Fibroblast of lung (primary cell): ENCODE measurements around the gene ZC3HAV1L. TPM values are rescaled to one million over a fixed set of nuclear protein-coding genes. Genes with fewer than 3 reads are reported as not detected.

Experiments used
- DNase-seq, 2 donors: peaks; one replicate each; pipeline versions ENCODE4 v3.0.0 to v3.0.0-alpha.2; 2010; ENCODE audit warnings: low read depth in 2 of 2
- H2AFZ ChIP-seq: 2 replicates; pipeline ENCODE4 v1.5.1; 2012; ENCODE audit warnings: low read length, control low read depth, inconsistent platforms
- H3K27ac ChIP-seq: 2 replicates; pipeline ENCODE4 v1.5.1; 2011; ENCODE audit warnings: low read length, control low read depth; ENCODE audit not compliant: insufficient read depth
- H3K27me3 ChIP-seq: 2 replicates; pipeline ENCODE4 v1.5.1; 2011; ENCODE audit warnings: mild to moderate bottlenecking, low read length; ENCODE audit not compliant: control insufficient read depth, insufficient read depth
- H3K36me3 ChIP-seq: 2 replicates; pipeline ENCODE4 v1.5.1; 2011; ENCODE audit warnings: low read length; ENCODE audit not compliant: control insufficient read depth, insufficient read depth
- H3K4me1 ChIP-seq: 2 replicates; pipeline ENCODE4 v1.5.1; 2011; ENCODE audit warnings: low read length; ENCODE audit not compliant: control insufficient read depth, insufficient read depth; ENCODE audit errors: extremely low read depth
- H3K4me2 ChIP-seq: 2 replicates; pipeline ENCODE4 v1.5.1; 2011; ENCODE audit warnings: low read length, control low read depth; ENCODE audit not compliant: insufficient read depth; ENCODE audit errors: extremely low read depth
- H3K4me3 ChIP-seq, 4 experiments: fragments of 200-600 bp in 1 of 4; sonication (generic) in 1 of 4; replicated peaks in 1 of 4; 2 replicates each; pipeline ENCODE4 v1.5.1; 2011 to 2016; ENCODE audit warnings: low read length in 4 of 4, low read depth in 3 of 4, mild to moderate bottlenecking in 3 of 4, control low read depth in 2 of 4, inconsistent platforms in 1 of 4, mixed read lengths in 1 of 4; ENCODE audit not compliant: insufficient read depth in 1 of 4; ENCODE audit errors: control extremely low read depth in 1 of 4
- H3K79me2 ChIP-seq: 2 replicates; pipeline ENCODE4 v1.5.1; 2012; ENCODE audit warnings: mild to moderate bottlenecking, low read length, inconsistent platforms; ENCODE audit not compliant: control insufficient read depth, insufficient read depth
- H3K9ac ChIP-seq: 2 replicates; pipeline ENCODE4 v1.5.1; 2011; ENCODE audit warnings: mild to moderate bottlenecking, low read length, control low read depth; ENCODE audit not compliant: insufficient read depth
- H3K9me3 ChIP-seq: 2 replicates; pipeline ENCODE4 v1.5.1; 2012; ENCODE audit warnings: low read depth, low read length; ENCODE audit not compliant: control insufficient read depth, insufficient read depth
- H4K20me1 ChIP-seq: 2 replicates; pipeline ENCODE4 v1.5.1; 2011; ENCODE audit warnings: low read length; ENCODE audit not compliant: control insufficient read depth, insufficient read depth; ENCODE audit errors: extremely low read depth
- CTCF ChIP-seq, 2 donors: IDR thresholded peaks in 1 of 2; conservative IDR thresholded peaks in 1 of 2; 1 replicate in 1 of 2; 2 replicates in 1 of 2; pipeline ENCODE4 v1.5.1; 2011 to 2012; ENCODE audit warnings: low read length in 2 of 2, control low read depth in 1 of 2, inconsistent platforms in 1 of 2, low read depth in 1 of 2, mild to moderate bottlenecking in 1 of 2
- EZH2 ChIP-seq: IDR thresholded peaks from 2 replicates; pipeline ENCODE4 v1.5.1; 2012; ENCODE audit warnings: low read length, control low read depth, mild to moderate bottlenecking; ENCODE audit errors: missing control alignments
- polyA minus RNA-seq: library from RNA; depleted of rRNA, polyadenylated mRNA; stranded (reverse); fragments of >200 nt; gene quantifications from 2 replicates; pipeline ENCODE4 v1.2.3, GENCODE V29; 2011; ENCODE audit warnings: low replicate concordance
- polyA plus RNA-seq, 2 donors: library from polyadenylated mRNA; depleted of rRNA in 1 of 2; stranded (reverse) in 1 of 2; unstranded in 1 of 2; fragments of >200 nt; gene quantifications; 2 replicates each; pipeline ENCODE4 v1.2.1, GENCODE V29; 2011 to 2012; ENCODE audit warnings: missing spikeins in 1 of 2
- total RNA-seq: library from RNA; depleted of rRNA; stranded (reverse); fragments of >200 nt; gene quantifications from 2 replicates; pipeline ENCODE4 v1.2.1, GENCODE V29; 2014

ZC3HAV1L gene
- 5.3 and 8.5 TPM in 2 replicates for total RNA-seq
- 5.1 and 8.9 TPM in 2 replicates for polyA plus RNA-seq
- 2.4 and 4.2 TPM in 2 replicates for polyA plus RNA-seq (2012)
- polyA minus RNA-seq = 4.3 and 5.0 TPM in 2 replicates

- Histone ChIP-seq H4K20me1 (no peaks in the 10 kb centered on the region), H3K4me1 (peaks cover 3% of the 10 kb centered on the region), H2AFZ (peak within 1 kb of the TSS; percentile 88), H3K79me2 (peaks cover 21% of the 10 kb centered on the region), H3K27me3 (no peaks in the 10 kb centered on the region), H3K36me3 (peaks cover 2% of the 10 kb centered on the region), H3K27ac (peak within 1 kb of the TSS; percentile 70), H3K9me3 (no peaks in the 10 kb centered on the region), H3K9ac (peak within 1 kb of the TSS; percentile 73), H3K4me3 (peak within 1 kb of the TSS; percentile 55 to 74 (median 74)), H3K4me2 (peak within 1 kb of the TSS; percentile 79)
- no peak for TF ChIP-seq EZH2
- no peak for TF ChIP-seq CTCF (conservative IDR thresholded peaks at IDR 0.05 in 1 of 2, IDR thresholded peaks at IDR 0.05 in 1 of 2; ENCODE audit: low read depth in 1 of 2, low read length in 2 of 2)
- DNase-seq = peak; percentile 70 to 79
Measured at GRCh38 chr7:139035586-139036353, at the start of gene ZC3HAV1L. Gene ZC3HAV1L, minus strand, starts transcription at chr7:139036042. Its CDS starts 25 bp downstream, at chr7:139036017.

GRCh38 chr7:139084709-139085108 is 48.9 kb upstream of the ZC3HAV1L start:
- Histone ChIP-seq H4K20me1 (no peaks in the 10 kb centered on the region), H2AFZ (no peak overlapping the region), H3K9me3 (no peaks in the 10 kb centered on the region), H3K79me2 (no peaks in the 10 kb centered on the region), H3K27ac (no peak overlapping the region), H3K4me3 (no peak overlapping the region), H3K4me2 (no peak overlapping the region), H3K36me3 (peaks cover 16% of the 10 kb centered on the region), H3K27me3 (no peaks in the 10 kb centered on the region), H3K9ac (no peak overlapping the region), H3K4me1 (no peaks in the 10 kb centered on the region)
- no peak for TF ChIP-seq CTCF (conservative IDR thresholded peaks at IDR 0.05 in 1 of 2, IDR thresholded peaks at IDR 0.05 in 1 of 2; ENCODE audit: low read depth in 1 of 2, low read length in 2 of 2)
- TF ChIP-seq EZH2 = no peak
- no peak for DNase-seq

GRCh38 chr7:139081584-139081983 is 45.7 kb upstream of the ZC3HAV1L start:
- no peak overlapping the region for H2AFZ ChIP-seq
- no peak for DNase-seq
- H3K4me3 ChIP-seq = no peak overlapping the region
- no peak for TF ChIP-seq CTCF (conservative IDR thresholded peaks at IDR 0.05 in 1 of 2, IDR thresholded peaks at IDR 0.05 in 1 of 2; ENCODE audit: low read depth in 1 of 2, low read length in 2 of 2)
- TF ChIP-seq EZH2 = no peak
- no peak overlapping the region for H3K27ac ChIP-seq
- H3K4me1 ChIP-seq = no peaks in the 10 kb centered on the region
- no peaks in the 10 kb centered on the region for H3K9me3 ChIP-seq
- no peaks in the 10 kb centered on the region for H3K27me3 ChIP-seq
- peaks cover 17% of the 10 kb centered on the region for H3K36me3 ChIP-seq
- no peak overlapping the region for H3K9ac ChIP-seq
- H3K4me2 ChIP-seq = no peak overlapping the region
- no peaks in the 10 kb centered on the region for H4K20me1 ChIP-seq
- no peaks in the 10 kb centered on the region for H3K79me2 ChIP-seq
